ENCODE measurements around the gene FREY1. TPM values are rescaled to one million over a fixed set of nuclear protein-coding genes. Genes with fewer than 3 reads are reported as not detected.
"Not testable (repeated sequence)": the region's sequence is repeated elsewhere in the genome, so short reads cannot be mapped to it uniquely, and the experiment has no call there.

FREY1 gene
- total and polyA plus RNA-seq, 8 donors: 0.33 to 9.9 (median 3.6) TPM; not detected in 4

DNA sequence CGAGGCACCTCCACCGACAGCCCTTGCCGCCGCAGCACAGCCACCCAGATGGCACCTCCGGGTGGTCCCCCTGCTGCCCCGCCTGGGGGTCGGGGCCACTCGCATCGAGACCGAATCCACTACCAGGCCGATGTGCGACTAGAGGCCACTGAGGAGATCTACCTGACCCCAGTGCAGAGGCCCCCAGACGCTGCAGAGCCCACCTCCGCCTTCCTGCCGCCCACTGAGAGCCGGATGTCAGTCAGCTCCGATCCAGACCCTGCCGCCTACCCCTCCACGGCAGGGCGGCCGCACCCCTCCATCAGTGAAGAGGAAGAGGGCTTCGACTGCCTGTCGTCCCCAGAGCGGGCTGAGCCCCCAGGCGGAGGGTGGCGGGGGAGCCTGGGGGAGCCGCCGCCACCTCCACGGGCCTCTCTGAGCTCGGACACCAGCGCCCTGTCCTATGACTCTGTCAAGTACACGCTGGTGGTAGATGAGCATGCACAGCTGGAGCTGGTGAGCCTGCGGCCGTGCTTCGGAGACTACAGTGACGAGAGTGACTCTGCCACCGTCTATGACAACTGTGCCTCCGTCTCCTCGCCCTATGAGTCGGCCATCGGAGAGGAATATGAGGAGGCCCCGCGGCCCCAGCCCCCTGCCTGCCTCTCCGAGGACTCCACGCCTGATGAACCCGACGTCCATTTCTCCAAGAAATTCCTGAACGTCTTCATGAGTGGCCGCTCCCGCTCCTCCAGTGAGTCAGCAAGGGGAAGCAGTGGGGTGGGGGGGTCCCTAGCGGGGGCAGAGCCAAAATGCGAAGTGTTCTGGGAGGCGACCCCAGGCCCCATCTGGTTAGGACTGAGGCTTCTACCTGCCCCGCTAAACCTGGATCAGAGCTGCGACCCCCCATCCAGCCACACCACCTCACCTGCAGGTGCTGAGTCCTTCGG, 4.4 kb downstream of the FREY1 start:
- H3K27me3 ChIP-seq: peaks cover 0 to 30% (median 13%) of the 10 kb centered on the region in 3 donors
- H3K4me1 ChIP-seq: peaks cover 20 to 53% (median 28%) of the 10 kb centered on the region in 4 donors
- no peak overlapping the region for H3K4me3 ChIP-seq
- H3K9me3 ChIP-seq: no peaks in the 10 kb centered on the region
- TF ChIP-seq POLR2AphosphoS5 (IDR thresholded peaks at IDR 0.05) (no peak), POLR2A (IDR thresholded peaks at IDR 0.05) (no peak), EP300 (IDR thresholded peaks at IDR 0.05) (no peak)
- TF ChIP-seq, protein P1, sequence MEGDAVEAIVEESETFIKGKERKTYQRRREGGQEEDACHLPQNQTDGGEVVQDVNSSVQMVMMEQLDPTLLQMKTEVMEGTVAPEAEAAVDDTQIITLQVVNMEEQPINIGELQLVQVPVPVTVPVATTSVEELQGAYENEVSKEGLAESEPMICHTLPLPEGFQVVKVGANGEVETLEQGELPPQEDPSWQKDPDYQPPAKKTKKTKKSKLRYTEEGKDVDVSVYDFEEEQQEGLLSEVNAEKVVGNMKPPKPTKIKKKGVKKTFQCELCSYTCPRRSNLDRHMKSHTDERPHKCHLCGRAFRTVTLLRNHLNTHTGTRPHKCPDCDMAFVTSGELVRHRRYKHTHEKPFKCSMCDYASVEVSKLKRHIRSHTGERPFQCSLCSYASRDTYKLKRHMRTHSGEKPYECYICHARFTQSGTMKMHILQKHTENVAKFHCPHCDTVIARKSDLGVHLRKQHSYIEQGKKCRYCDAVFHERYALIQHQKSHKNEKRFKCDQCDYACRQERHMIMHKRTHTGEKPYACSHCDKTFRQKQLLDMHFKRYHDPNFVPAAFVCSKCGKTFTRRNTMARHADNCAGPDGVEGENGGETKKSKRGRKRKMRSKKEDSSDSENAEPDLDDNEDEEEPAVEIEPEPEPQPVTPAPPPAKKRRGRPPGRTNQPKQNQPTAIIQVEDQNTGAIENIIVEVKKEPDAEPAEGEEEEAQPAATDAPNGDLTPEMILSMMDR (IDR thresholded peaks at IDR 0.05): no peak
- intact Hi-C loops (cut with DNase I; ENCODE audit: low total_unique reads): no loop called here
- WGBS, 5 donors: 92 to 95% (median 94%) methylated on average over 35 to 56 of the region's 56 CpGs
- H3K27ac ChIP-seq: no peak overlapping the region
- no peak for DNase-seq
- H3K36me3 ChIP-seq: peaks cover 0 to 37% (median 26%) of the 10 kb centered on the region in 4 donors

DNA sequence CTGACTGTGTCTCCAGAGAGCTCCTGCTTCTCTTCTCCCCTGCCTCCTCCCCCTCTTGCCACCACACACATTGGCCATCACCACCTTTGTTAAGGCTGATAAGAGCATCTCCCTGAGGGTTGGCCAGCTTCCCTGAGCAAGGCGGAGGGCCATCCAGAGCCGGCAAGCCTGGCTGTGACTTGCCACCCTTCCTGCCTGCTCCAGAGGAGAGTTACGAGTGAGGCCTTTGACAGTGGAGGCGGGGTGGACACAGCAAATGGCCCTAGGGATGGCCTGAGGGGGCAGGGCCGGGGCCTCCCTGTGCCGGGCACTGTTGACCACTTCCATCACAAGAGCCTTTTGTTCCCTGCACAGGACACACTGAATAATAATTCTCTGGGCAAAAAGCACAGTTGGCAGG, 5.4 kb downstream of the FREY1 start:
- WGBS, 5 donors: 64 to 80% (median 74%) methylated on average over 4 to 6 of the region's 6 CpGs
- H3K27ac ChIP-seq: peak overlapping the region in 1 of 5 donors; percentile 82

DNA sequence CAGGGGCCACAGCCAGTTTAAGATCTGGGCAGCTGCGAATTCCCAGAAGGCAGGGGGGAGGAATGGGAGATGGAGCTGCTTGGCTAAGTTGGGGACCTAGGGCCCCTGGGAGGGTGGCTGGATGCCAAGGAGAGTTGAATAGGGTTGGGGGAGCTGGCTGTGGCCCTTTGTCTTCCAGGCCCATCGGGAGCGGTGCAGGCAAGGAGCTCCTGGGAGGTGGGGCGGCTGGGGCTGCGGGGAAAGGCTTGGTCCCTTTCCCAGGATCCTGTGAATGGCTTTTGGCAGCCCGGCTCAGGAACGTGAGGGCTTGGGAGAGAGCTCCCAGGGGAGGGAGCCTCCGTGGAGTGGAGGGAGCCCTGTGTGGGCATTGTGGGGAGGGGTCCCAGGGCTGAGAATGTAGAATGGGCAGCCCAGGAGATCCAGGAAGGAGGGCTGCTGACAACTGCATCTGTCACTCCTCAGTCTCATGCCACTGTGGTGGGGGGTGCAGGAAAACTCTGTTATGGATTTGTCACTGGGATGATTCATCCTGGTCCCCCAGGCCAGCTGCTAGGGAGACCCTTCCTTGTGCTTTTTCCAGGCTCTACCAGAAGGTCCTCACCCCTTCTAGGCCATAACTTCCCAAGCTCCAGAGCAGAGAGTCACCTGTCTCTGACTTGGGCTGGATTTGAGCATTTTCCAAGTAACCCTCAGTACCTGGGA, 6.0 kb downstream of the FREY1 start:
- peaks cover 0 to 44% (median 13%) of the 10 kb centered on the region in 3 donors for H3K27me3 ChIP-seq
- peaks cover 21 to 48% (median 26%) of the 10 kb centered on the region in 4 donors for H3K4me1 ChIP-seq
- no peaks in the 10 kb centered on the region for H3K9me3 ChIP-seq
- intact Hi-C loops (cut with DNase I; ENCODE audit: low total_unique reads): no loop called here
- peaks cover 0 to 37% (median 26%) of the 10 kb centered on the region in 4 donors for H3K36me3 ChIP-seq
- DNase-seq: peak in 1 of 2 donors; percentile 55
- H3K27ac ChIP-seq: peak overlapping the region in 3 of 5 donors; percentile 70 to 82 (median 73)
- WGBS, 5 donors: 16 to 20% (median 19%) methylated on average over 8 of the region's 8 CpGs
- TF ChIP-seq POLR2AphosphoS5 (IDR thresholded peaks at IDR 0.05) (no peak), POLR2A (IDR thresholded peaks at IDR 0.05) (no peak), EP300 (IDR thresholded peaks at IDR 0.05) (no peak)
- TF ChIP-seq, protein P1 (IDR thresholded peaks at IDR 0.05): no peak
- H3K4me3 ChIP-seq: peak overlapping the region; percentile 46 to 63 (median 58)

More for the DNA sequence above, 5.4 kb downstream of the FREY1 start:
- Histone ChIP-seq H3K4me3 (no peak overlapping the region), H3K36me3 (peaks cover 0 to 37% (median 26%) of the 10 kb centered on the region in 4 donors), H3K9me3 (no peaks in the 10 kb centered on the region), H3K27me3 (peaks cover 0 to 39% (median 13%) of the 10 kb centered on the region in 3 donors), H3K4me1 (peaks cover 20 to 47% (median 25%) of the 10 kb centered on the region in 4 donors)
- TF ChIP-seq, protein P1 (IDR thresholded peaks at IDR 0.05): no peak
- TF ChIP-seq POLR2AphosphoS5 (IDR thresholded peaks at IDR 0.05) (no peak), POLR2A (IDR thresholded peaks at IDR 0.05) (no peak), EP300 (IDR thresholded peaks at IDR 0.05) (no peak)
- intact Hi-C loops (cut with DNase I; ENCODE audit: low total_unique reads): no loop called here
- DNase-seq: no peak

DNA sequence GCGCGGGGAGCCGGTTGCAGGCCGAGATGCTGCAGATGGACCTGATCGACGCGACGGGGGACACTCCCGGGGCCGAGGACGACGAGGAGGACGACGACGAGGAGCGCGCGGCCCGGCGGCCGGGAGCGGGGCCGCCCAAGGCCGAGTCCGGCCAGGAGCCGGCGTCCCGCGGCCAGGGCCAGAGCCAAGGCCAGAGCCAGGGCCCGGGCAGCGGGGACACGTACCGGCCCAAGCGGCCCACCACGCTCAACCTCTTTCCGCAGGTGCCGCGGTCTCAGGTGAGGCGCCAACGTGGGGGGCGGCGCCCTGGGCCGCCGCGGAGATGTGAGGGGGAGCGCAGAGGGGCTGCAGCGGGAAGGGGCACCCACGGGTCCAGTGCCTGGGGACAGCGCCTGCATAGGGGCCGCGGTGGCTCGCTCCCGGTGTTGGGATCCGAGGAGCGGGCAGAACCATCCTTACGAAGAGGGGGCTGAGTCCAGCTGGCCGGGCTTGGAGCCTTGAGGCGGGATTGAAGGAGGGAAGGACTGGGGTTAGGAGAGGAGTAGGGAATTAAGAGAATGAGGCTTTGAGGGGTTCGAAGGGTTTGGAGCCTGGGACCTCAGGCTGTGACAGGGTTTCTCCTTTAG, 6.8 kb downstream of the FREY1 start:
- peak overlapping the region in 4 of 5 donors; percentile 17 to 82 (median 72) for H3K27ac ChIP-seq
- H3K9me3 ChIP-seq; intact Hi-C loops (cut with DNase I; ENCODE audit: low total_unique reads): not testable (repeated sequence)
- H3K4me1 ChIP-seq: peaks cover 21 to 41% (median 27%) of the 10 kb centered on the region in 4 donors
- DNase-seq: peak in 1 of 2 donors; percentile 55
- WGBS, 5 donors: 2 to 12% (median 3%) methylated on average over 14 to 38 of the region's 59 CpGs
- peaks cover 0 to 50% (median 13%) of the 10 kb centered on the region in 3 donors for H3K27me3 ChIP-seq
- peak overlapping the region; percentile 46 to 63 (median 58) for H3K4me3 ChIP-seq
- peaks cover 0 to 33% (median 26%) of the 10 kb centered on the region in 4 donors for H3K36me3 ChIP-seq

Measured in stomach (tissue), 9 donors.